ENCODE results near the gene LACTB. TPM values are rescaled to one million over a fixed set of nuclear protein-coding genes. Genes with fewer than 3 reads are reported as not detected.

LACTB gene
- total RNA-seq, 1 experiment from 2014 or later = 4.4 TPM

GRCh38 chr15:63172851-63173451 is 51.3 kb downstream of the LACTB start:
- H3K9me3 ChIP-seq (ENCODE audit: low read depth, low read length, poor library complexity, severe bottlenecking) = no peaks in the 10 kb centered on the region
- intact Hi-C loops (cut with micrococcal nuclease; ENCODE audit: unreplicated experiment) = no loop called here
- no peaks in the 10 kb centered on the region for H3K36me3 ChIP-seq (ENCODE audit: insufficient read depth, low read length, poor library complexity, severe bottlenecking)
- no TSS peak for BruUV-seq (replicated peaks)
- no peak overlapping the region for H3K27ac ChIP-seq (ENCODE audit: low read depth, low read length, poor library complexity, severe bottlenecking)
- TF ChIP-seq CTCF (conservative IDR thresholded peaks at IDR 0.05; ENCODE audit: low read depth, low read length) (no peak), EZH2 (IDR thresholded peaks at IDR 0.05; ENCODE audit: borderline replicate concordance, low read depth, low read length, poor library complexity, severe bottlenecking) (no peak)
- ChIA-PET POLR2A (ENCODE audit: low non-redundant PET) (no interaction called here), CTCF (no interaction called here)
- DNase-seq (ENCODE audit: low spot score) = no peak
- H3K4me3 ChIP-seq (ENCODE audit: low read depth, low read length, poor library complexity, severe bottlenecking) = no peak overlapping the region
- no peaks in the 10 kb centered on the region for H3K27me3 ChIP-seq (replicated peaks; ENCODE audit: insufficient read depth, low read depth, low read length, poor library complexity)
- no peaks in the 10 kb centered on the region for H3K4me1 ChIP-seq (ENCODE audit: insufficient read depth, low read length, poor library complexity, severe bottlenecking)

GRCh38 chr15:63176302-63176701 is 54.6 kb downstream of the LACTB start:
- H3K9me3 ChIP-seq (ENCODE audit: low read depth, low read length, poor library complexity, severe bottlenecking) = no peaks in the 10 kb centered on the region
- no peaks in the 10 kb centered on the region for H3K36me3 ChIP-seq (ENCODE audit: insufficient read depth, low read length, poor library complexity, severe bottlenecking)
- ChIA-PET CTCF (no interaction called here), POLR2A (ENCODE audit: low non-redundant PET) (no interaction called here)
- DNase-seq (ENCODE audit: low spot score) = no peak
- BruUV-seq (replicated peaks) = no TSS peak
- no peak overlapping the region for H3K4me3 ChIP-seq (ENCODE audit: low read depth, low read length, poor library complexity, severe bottlenecking)
- H3K27me3 ChIP-seq (replicated peaks; ENCODE audit: insufficient read depth, low read depth, low read length, poor library complexity) = no peaks in the 10 kb centered on the region
- no peaks in the 10 kb centered on the region for H3K4me1 ChIP-seq (ENCODE audit: insufficient read depth, low read length, poor library complexity, severe bottlenecking)
- TF ChIP-seq CTCF (conservative IDR thresholded peaks at IDR 0.05; ENCODE audit: low read depth, low read length) = no peak
- no peak for TF ChIP-seq EZH2 (IDR thresholded peaks at IDR 0.05; ENCODE audit: borderline replicate concordance, low read depth, low read length, poor library complexity, severe bottlenecking)
- intact Hi-C loops (cut with micrococcal nuclease; ENCODE audit: unreplicated experiment) = no loop called here
- H3K27ac ChIP-seq (ENCODE audit: low read depth, low read length, poor library complexity, severe bottlenecking) = no peak overlapping the region

GRCh38 chr15:63178034-63178433 is 56.4 kb downstream of the LACTB start:
- Histone ChIP-seq H3K27ac (ENCODE audit: low read depth, low read length, poor library complexity, severe bottlenecking) (no peak overlapping the region), H3K4me1 (ENCODE audit: insufficient read depth, low read length, poor library complexity, severe bottlenecking) (no peaks in the 10 kb centered on the region), H3K4me3 (ENCODE audit: low read depth, low read length, poor library complexity, severe bottlenecking) (no peak overlapping the region), H3K27me3 (replicated peaks; ENCODE audit: insufficient read depth, low read depth, low read length, poor library complexity) (no peaks in the 10 kb centered on the region), H3K9me3 (ENCODE audit: low read depth, low read length, poor library complexity, severe bottlenecking) (no peaks in the 10 kb centered on the region), H3K36me3 (ENCODE audit: insufficient read depth, low read length, poor library complexity, severe bottlenecking) (no peaks in the 10 kb centered on the region)
- ChIA-PET CTCF (no interaction called here), POLR2A (ENCODE audit: low non-redundant PET) (no interaction called here)
- BruUV-seq (replicated peaks) = no TSS peak
- intact Hi-C loops (cut with micrococcal nuclease; ENCODE audit: unreplicated experiment) = no loop called here
- DNase-seq (ENCODE audit: low spot score) = no peak
- no peak for TF ChIP-seq CTCF (conservative IDR thresholded peaks at IDR 0.05; ENCODE audit: low read depth, low read length)
- no peak for TF ChIP-seq EZH2 (IDR thresholded peaks at IDR 0.05; ENCODE audit: borderline replicate concordance, low read depth, low read length, poor library complexity, severe bottlenecking)

Measured in A673 (cell line).